NCI-H2171 treated with DMSO at 0.1 percent for 48 hours (cell line): Measurements from ENCODE around the gene FRMPD2.
"Not testable (repeated sequence)": the region's sequence is repeated elsewhere in the genome, so short reads cannot be mapped to it uniquely, and the experiment has no call there.

Source experiments
- DNase-seq: peaks from one replicate; lab custom pipeline; 2025; lab: John Stamatoyannopoulos, UW

Gene FRMPD2

DNA sequence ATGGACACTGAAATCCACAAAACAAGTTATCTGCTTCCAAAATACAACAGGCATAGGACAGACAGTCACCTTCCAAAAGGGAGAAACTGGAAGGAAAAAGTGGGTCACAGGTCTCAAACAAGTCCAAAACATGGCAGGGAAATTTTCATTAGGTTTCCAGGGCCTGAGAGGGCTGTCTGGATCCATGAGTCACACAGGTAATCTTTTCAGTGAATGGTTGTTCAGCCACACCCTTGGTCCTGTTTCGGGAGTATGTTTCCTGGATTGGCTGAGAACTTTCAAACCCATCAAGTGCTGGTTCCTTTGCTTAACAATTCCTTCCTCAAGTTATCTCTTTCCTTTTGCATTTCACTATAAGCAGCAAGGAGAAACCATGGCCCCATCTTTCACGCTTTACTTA lies 145.5 kb downstream of the FRMPD2 start:
- not testable (repeated sequence) for DNase-seq

DNA sequence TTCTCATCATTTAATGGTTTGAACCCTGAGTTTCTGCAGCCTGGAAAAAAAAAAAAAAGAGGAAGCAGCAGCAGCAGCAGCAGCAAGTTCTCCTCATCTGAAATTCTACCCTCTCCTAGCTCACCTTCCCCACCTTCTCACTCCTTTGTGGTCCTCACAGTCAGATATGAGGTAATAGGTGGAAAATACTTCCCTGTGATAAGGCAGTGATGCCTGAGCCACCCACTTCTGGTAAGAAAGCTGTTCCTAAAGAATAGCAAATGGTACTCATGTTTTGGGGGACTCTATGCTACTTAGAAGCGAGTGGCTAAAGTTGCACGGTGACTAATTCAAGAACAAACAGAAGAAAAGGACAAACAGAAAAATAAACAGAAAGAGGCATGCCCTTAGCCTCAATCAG lies 148.2 kb downstream of the FRMPD2 start:
- not testable (repeated sequence) for DNase-seq

DNA sequence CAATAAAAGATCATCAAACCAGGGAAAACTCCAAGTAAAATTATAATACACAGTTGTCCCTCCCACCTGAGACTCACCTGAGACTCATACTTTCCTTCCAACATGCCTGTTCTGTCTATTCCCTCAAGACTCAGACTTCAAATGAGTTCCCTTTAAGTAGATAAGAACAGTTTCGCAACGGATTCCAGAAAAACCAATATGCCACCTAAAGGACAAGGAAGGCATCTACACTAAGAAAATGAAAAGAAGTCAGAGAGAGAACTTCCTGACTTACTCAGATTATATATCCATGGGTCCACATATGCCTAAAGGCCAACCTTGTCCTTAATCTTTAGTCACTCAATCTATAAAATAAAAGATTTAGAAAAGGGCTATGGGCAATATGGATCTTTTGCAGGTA lies 148.9 kb downstream of the FRMPD2 start:
- DNase-seq = not testable (repeated sequence)

DNA sequence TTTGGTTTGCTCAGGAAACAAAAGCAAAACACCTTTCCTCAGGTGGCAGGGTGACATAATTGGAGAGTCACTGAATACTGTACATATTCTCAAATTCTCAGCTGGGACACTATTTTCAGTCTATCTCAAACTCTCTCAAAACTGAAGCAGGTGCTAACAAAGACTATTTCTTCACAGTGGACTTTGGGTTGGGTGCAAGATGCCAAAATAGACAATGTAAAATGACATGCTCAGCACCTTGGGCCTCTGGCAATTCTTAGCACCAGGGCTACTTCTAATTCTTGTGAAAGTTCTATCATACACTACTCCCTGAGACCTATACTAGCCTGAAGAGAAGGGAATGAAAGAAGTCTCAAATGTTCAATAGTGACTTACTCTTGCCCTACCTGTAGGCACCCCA lies 151.9 kb downstream of the FRMPD2 start:
- not testable (repeated sequence) for DNase-seq

DNA sequence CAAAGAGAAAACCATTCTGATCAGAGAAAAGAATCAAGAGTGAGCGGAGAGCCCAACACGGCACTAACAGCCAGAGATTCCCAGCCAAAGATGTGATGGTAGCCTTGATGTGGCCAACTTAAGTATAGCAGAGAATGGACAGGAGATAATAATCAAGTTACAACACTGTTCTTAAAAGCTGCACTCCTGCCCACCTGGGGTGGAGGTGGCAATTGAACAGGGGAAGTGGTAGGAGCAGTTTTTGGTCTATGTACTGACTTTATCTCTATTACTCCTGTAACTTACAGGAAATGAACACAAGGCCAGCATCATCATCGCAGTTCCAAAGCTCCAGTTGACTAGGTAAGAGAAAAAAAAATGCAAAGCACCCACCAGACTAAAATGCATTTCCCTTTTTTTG lies 164.2 kb downstream of the FRMPD2 start:
- not testable (repeated sequence) for DNase-seq
